ENCODE measurements around the gene PSD4.

DNA sequence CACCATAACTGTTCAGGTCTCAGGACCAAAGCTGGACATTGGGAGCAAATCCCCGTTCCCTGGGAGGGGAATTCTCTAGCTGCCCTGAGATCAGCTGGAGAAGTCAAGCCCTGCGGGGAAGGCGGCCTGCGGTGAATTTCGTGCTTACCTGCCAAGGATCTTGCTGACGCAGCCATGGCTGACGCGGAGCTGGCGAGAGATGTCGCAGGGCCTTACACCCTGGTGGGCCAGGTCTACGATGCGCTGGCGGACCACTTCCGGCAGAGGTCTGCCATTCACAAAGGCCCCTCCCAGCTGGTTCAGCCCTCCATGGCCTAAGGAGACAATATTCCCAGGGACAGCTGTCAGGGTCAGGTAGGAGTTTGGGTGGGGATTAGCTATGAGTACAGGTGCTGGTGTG is 72.8 kb downstream of the PSD4 start:
- TF ChIP-seq ZFP3 (CRISPR knock-in tag; IDR thresholded peaks at IDR 0.05), result no peak
- no peak for TF ChIP-seq ESRRG (CRISPR knock-in tag; IDR thresholded peaks at IDR 0.05)
- no peak for TF ChIP-seq ARNTL (CRISPR knock-in tag; IDR thresholded peaks at IDR 0.05; ENCODE audit: borderline replicate concordance, low read depth)
- TF ChIP-seq, protein P1, sequence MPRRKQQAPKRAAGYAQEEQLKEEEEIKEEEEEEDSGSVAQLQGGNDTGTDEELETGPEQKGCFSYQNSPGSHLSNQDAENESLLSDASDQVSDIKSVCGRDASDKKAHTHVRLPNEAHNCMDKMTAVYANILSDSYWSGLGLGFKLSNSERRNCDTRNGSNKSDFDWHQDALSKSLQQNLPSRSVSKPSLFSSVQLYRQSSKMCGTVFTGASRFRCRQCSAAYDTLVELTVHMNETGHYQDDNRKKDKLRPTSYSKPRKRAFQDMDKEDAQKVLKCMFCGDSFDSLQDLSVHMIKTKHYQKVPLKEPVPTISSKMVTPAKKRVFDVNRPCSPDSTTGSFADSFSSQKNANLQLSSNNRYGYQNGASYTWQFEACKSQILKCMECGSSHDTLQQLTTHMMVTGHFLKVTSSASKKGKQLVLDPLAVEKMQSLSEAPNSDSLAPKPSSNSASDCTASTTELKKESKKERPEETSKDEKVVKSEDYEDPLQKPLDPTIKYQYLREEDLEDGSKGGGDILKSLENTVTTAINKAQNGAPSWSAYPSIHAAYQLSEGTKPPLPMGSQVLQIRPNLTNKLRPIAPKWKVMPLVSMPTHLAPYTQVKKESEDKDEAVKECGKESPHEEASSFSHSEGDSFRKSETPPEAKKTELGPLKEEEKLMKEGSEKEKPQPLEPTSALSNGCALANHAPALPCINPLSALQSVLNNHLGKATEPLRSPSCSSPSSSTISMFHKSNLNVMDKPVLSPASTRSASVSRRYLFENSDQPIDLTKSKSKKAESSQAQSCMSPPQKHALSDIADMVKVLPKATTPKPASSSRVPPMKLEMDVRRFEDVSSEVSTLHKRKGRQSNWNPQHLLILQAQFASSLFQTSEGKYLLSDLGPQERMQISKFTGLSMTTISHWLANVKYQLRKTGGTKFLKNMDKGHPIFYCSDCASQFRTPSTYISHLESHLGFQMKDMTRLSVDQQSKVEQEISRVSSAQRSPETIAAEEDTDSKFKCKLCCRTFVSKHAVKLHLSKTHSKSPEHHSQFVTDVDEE (CRISPR knock-in tag; IDR thresholded peaks at IDR 0.05), result no peak
- no peak for TF ChIP-seq RARB (CRISPR knock-in tag; IDR thresholded peaks at IDR 0.05)
- no peak for TF ChIP-seq OSR1 (CRISPR knock-in tag; IDR thresholded peaks at IDR 0.05)
- TF ChIP-seq, protein P2, sequence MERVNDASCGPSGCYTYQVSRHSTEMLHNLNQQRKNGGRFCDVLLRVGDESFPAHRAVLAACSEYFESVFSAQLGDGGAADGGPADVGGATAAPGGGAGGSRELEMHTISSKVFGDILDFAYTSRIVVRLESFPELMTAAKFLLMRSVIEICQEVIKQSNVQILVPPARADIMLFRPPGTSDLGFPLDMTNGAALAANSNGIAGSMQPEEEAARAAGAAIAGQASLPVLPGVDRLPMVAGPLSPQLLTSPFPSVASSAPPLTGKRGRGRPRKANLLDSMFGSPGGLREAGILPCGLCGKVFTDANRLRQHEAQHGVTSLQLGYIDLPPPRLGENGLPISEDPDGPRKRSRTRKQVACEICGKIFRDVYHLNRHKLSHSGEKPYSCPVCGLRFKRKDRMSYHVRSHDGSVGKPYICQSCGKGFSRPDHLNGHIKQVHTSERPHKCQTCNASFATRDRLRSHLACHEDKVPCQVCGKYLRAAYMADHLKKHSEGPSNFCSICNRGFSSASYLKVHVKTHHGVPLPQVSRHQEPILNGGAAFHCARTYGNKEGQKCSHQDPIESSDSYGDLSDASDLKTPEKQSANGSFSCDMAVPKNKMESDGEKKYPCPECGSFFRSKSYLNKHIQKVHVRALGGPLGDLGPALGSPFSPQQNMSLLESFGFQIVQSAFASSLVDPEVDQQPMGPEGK (CRISPR knock-in tag; IDR thresholded peaks at IDR 0.05; ENCODE audit: borderline replicate concordance), result no peak
- TF ChIP-seq TOX (CRISPR knock-in tag; IDR thresholded peaks at IDR 0.05; ENCODE audit: borderline replicate concordance), result no peak
- TF ChIP-seq ZNF70 (CRISPR knock-in tag; IDR thresholded peaks at IDR 0.05), result no peak
- TF ChIP-seq, protein P3, sequence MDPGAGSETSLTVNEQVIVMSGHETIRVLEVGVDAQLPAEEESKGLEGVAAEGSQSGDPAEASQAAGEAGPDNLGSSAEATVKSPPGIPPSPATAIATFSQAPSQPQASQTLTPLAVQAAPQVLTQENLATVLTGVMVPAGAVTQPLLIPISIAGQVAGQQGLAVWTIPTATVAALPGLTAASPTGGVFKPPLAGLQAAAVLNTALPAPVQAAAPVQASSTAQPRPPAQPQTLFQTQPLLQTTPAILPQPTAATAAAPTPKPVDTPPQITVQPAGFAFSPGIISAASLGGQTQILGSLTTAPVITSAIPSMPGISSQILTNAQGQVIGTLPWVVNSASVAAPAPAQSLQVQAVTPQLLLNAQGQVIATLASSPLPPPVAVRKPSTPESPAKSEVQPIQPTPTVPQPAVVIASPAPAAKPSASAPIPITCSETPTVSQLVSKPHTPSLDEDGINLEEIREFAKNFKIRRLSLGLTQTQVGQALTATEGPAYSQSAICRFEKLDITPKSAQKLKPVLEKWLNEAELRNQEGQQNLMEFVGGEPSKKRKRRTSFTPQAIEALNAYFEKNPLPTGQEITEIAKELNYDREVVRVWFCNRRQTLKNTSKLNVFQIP (CRISPR knock-in tag; IDR thresholded peaks at IDR 0.05; ENCODE audit: borderline replicate concordance, low read depth), result no peak
- TF ChIP-seq GLIS3 (CRISPR knock-in tag; IDR thresholded peaks at IDR 0.05), result no peak
- no peak for TF ChIP-seq PPARA (CRISPR knock-in tag; IDR thresholded peaks at IDR 0.05; ENCODE audit: borderline replicate concordance)
- TF ChIP-seq ZFP30 (CRISPR knock-in tag; IDR thresholded peaks at IDR 0.05), result no peak
- TF ChIP-seq BACH2 (CRISPR knock-in tag; IDR thresholded peaks at IDR 0.05; ENCODE audit: borderline replicate concordance), result no peak

Data from SK-N-SH treated with all-trans-retinoic acid at 6 μM for 48 hours (cell line).